Endothelial cell of hepatic sinusoid (primary cell): ENCODE results near the gene PNRC2.
"Not testable (repeated sequence)": the region's sequence is repeated elsewhere in the genome, so short reads cannot be mapped to it uniquely, and the experiment has no call there.

Experiments used
- in situ Hi-C: cut with HindIII; loops from 2 replicates; pipeline ENCODE4 v1.10.0; 2017; ENCODE audit warnings: low sequenced_read_pairs

The PNRC2 gene

GRCh38 chr1:23936481-23937176 lies 23.0 kb upstream of the PNRC2 start:
- in situ Hi-C loops, result no loop called here

GRCh38 chr1:23947366-23947765 lies 12.3 kb upstream of the PNRC2 start:
- in situ Hi-C loops, result no loop called here

- in situ Hi-C loops, result no loop called here
Observed at GRCh38 chr1:23953020-23953419, 6.6 kb upstream of the PNRC2 start.

GRCh38 chr1:23957096-23957495 lies 2.5 kb upstream of the PNRC2 start:
- in situ Hi-C loops, result no loop called here

GRCh38 chr1:23958040-23958809 lies 1.4 kb upstream of the PNRC2 start:
- in situ Hi-C loops, result not testable (repeated sequence)

GRCh38 chr1:23958810-23959460 lies 693 bp upstream of the PNRC2 start:
- in situ Hi-C loops, result no loop called here

- in situ Hi-C loops, result loop anchor here (5.0 kb wide), 2 partner anchors 67 to 98 kb away; no protein-coding TSS in a partner anchor
Observed at GRCh38 chr1:23960291-23961020, 828 bp downstream of the PNRC2 start.

- in situ Hi-C loops, result loop anchor here (5.0 kb wide), 2 partner anchors 64 to 101 kb away; no protein-coding TSS in a partner anchor
Observed at GRCh38 chr1:23963617-23964234, 4.1 kb downstream of the PNRC2 start.

- in situ Hi-C loops, result loop anchor here (5.0 kb wide), 2 partner anchors 63 to 102 kb away; no protein-coding TSS in a partner anchor
Observed at GRCh38 chr1:23964235-23964668, 4.6 kb downstream of the PNRC2 start.

GRCh38 chr1:23964790-23965740 lies 5.4 kb downstream of the PNRC2 start:
- in situ Hi-C loops, result loop anchor here (5.0 kb wide), 2 partner anchors 62 to 103 kb away; no protein-coding TSS in a partner anchor

- in situ Hi-C loops, result no loop called here
Observed at GRCh38 chr1:23966973-23967493, 7.4 kb downstream of the PNRC2 start.

GRCh38 chr1:23967871-23968270 lies 8.2 kb downstream of the PNRC2 start:
- in situ Hi-C loops, result no loop called here

GRCh38 chr1:23977187-23977853 lies 17.7 kb downstream of the PNRC2 start:
- in situ Hi-C loops, result no loop called here

- in situ Hi-C loops, result no loop called here
Observed at GRCh38 chr1:23977854-23978191, 18.2 kb downstream of the PNRC2 start.

GRCh38 chr1:23978805-23979204 lies 19.2 kb downstream of the PNRC2 start:
- in situ Hi-C loops, result no loop called here

- in situ Hi-C loops, result no loop called here
Observed at GRCh38 chr1:23979387-23979880, 19.8 kb downstream of the PNRC2 start.

GRCh38 chr1:23979881-23980727 lies 20.5 kb downstream of the PNRC2 start, which contains the start of gene SRSF10:
SRSF10 (minus strand) TSS chr1:23980327; CDS start chr1:23980255, 72 bp downstream.
- in situ Hi-C loops, result no loop called here
